Activated naive CD8-positive, alpha-beta T cell treated with anti-CD3 and anti-CD28 coated beads for 36 hours (primary cell): ENCODE results near the gene CAPN11. TPM values are rescaled to one million over a fixed set of nuclear protein-coding genes. Genes with fewer than 3 reads are reported as not detected.
"Not testable (repeated sequence)": the region's sequence is repeated elsewhere in the genome, so short reads cannot be mapped to it uniquely, and the experiment has no call there.

Experiments
- DNase-seq: peaks from one replicate; pipeline ENCODE4 v3.0.0; 2021
- H3K27ac Mint-ChIP-seq: one replicate; pipeline ENCODE4 v1.8.0; 2022; ENCODE audit warnings: mild to moderate bottlenecking, moderate library complexity, mixed read lengths
- H3K27me3 Mint-ChIP-seq: one replicate; pipeline ENCODE4 v1.8.0; 2022; ENCODE audit warnings: mild to moderate bottlenecking, mixed read lengths
- H3K36me3 Mint-ChIP-seq: one replicate; pipeline ENCODE4 v1.8.0; 2021; ENCODE audit warnings: mild to moderate bottlenecking, mixed read lengths
- H3K4me1 Mint-ChIP-seq: one replicate; pipeline ENCODE4 v1.8.0; 2021; ENCODE audit warnings: mixed read lengths
- H3K4me3 Mint-ChIP-seq: one replicate; pipeline ENCODE4 v1.8.0; 2022; ENCODE audit warnings: mild to moderate bottlenecking, moderate library complexity, mixed read lengths
- H3K9me3 Mint-ChIP-seq: one replicate; pipeline ENCODE4 v1.8.0; 2022; ENCODE audit warnings: mixed read lengths
- total RNA-seq, 2 experiments: library from RNA; stranded (reverse); gene quantifications; one replicate each; pipeline ENCODE4 v1.2.3, GENCODE V29; 2021

CAPN11 gene
- total RNA-seq, 2 experiments from 2014 or later: 0.12 to 0.25 TPM

DNA sequence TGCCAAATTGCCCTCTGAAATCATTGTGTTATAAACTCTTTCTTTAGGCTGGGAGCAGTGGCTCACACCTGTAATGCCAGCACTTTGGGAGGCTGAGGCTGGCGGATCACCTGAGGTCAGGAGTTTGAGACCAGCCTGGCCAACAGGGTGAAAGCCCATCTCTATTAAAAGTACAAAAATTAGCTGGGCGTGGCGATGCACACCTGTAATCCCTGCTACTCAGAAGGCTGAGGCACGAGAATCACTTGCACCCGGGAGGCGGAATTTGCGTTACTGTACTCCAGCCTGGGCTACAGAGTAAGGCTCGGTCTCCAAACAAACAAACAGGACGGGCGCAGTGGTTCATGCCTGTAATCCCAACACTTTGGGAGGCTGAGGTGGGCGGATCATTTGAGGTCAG is 37.7 kb downstream of the CAPN11 start:
- H3K27me3 Mint-ChIP-seq, H3K27ac Mint-ChIP-seq, H3K4me1 Mint-ChIP-seq, H3K9me3 Mint-ChIP-seq, DNase-seq, H3K4me3 Mint-ChIP-seq, H3K36me3 Mint-ChIP-seq: not testable (repeated sequence)

DNA sequence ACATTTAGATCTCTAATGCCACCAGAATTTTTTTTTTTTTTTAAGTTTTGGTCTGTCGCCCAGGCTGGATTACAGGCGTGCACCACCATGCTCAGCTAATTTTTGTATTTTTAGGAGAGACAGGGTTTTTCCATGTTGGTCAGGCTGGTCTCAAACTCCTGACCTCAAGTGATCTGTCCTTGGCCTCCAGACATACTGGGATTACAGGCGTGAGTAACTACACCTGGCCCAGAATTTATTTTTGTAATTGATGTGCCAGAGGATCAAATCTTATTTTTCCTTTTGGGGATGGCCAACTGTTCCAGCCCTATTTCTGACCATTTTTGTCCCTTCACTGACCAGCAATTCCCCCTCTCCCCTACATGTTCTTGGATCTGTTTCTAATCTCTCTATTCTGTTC is 40.1 kb downstream of the CAPN11 start:
- H3K27ac Mint-ChIP-seq: no peak overlapping the region
- DNase-seq: no peak
- H3K27me3 Mint-ChIP-seq: no peaks in the 10 kb centered on the region
- H3K36me3 Mint-ChIP-seq: no peaks in the 10 kb centered on the region
- no peak overlapping the region for H3K4me3 Mint-ChIP-seq
- H3K4me1 Mint-ChIP-seq: no peaks in the 10 kb centered on the region
- H3K9me3 Mint-ChIP-seq: no peaks in the 10 kb centered on the region

GRCh38 chr6:44199883-44200282 is 41.3 kb downstream of the CAPN11 start:
- no peak for DNase-seq
- Mint-ChIP-seq H3K27ac (no peak overlapping the region), H3K36me3 (no peaks in the 10 kb centered on the region), H3K9me3 (no peaks in the 10 kb centered on the region), H3K4me3 (no peak overlapping the region), H3K27me3 (no peaks in the 10 kb centered on the region), H3K4me1 (no peaks in the 10 kb centered on the region)

DNA sequence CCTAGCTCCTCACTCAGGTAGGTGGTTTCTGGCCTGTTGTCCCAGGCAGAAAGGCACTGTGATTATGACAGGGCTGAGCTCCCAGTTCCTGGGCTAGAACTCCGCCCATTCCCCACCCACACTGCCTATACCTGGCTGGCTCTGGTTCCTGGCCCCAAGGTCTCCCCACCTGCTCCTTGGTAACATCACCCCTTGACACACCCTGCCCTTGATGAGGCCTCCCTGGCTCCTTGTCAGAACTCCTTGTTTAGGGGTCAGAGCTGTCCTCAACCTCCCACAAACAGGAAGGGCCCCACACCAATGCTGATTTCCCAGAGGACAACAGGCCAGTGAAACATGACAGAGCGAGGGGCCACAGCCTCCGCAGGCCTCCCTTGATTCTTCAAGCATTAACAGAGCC is 42.6 kb downstream of the CAPN11 start:
- Mint-ChIP-seq H3K4me3 (no peak overlapping the region), H3K27ac (no peak overlapping the region), H3K27me3 (no peaks in the 10 kb centered on the region), H3K36me3 (no peaks in the 10 kb centered on the region), H3K9me3 (no peaks in the 10 kb centered on the region), H3K4me1 (no peaks in the 10 kb centered on the region)
- no peak for DNase-seq

DNA sequence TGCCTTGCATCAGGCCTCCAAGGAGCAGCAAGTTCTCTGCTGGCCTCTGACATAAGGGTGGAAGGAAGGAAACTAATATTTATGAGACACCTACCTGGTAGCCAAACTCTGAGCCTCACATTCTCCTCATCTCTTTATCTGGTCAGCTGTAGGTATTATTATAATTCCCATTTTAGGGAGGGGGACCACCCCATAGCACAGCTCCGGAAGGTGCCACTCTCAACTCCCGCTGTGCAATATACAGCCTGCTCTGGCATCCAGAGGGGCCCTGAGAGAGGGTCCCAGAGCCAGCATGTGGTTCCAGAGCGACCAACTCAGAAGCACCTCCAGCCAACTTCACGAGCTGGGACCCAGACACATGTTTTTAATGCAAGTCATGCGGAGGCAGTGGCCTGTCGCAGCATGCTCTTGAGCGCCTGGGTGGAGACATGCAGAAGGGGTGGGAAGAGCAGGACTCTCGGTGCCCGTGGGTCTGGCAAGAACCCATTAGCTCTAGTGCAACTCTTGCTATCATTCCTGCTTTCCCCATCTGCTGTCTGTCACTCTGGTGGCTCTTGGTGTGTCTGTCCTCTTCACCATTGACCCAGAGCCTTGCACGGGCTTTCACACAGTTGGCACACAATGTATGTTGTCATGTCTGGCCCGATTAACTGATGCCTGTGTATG is 43.2 kb downstream of the CAPN11 start:
- H3K27me3 Mint-ChIP-seq: no peaks in the 10 kb centered on the region
- DNase-seq: no peak
- no peaks in the 10 kb centered on the region for H3K36me3 Mint-ChIP-seq
- no peaks in the 10 kb centered on the region for H3K9me3 Mint-ChIP-seq
- H3K4me3 Mint-ChIP-seq: no peak overlapping the region
- H3K4me1 Mint-ChIP-seq: no peaks in the 10 kb centered on the region
- no peak overlapping the region for H3K27ac Mint-ChIP-seq

GRCh38 chr6:44202332-44202971 is 43.8 kb downstream of the CAPN11 start:
- Mint-ChIP-seq H3K4me1 (no peaks in the 10 kb centered on the region), H3K27me3 (no peaks in the 10 kb centered on the region), H3K36me3 (no peaks in the 10 kb centered on the region), H3K27ac (no peak overlapping the region), H3K4me3 (no peak overlapping the region), H3K9me3 (no peaks in the 10 kb centered on the region)
- no peak for DNase-seq

GRCh38 chr6:44202972-44203750 is 44.5 kb downstream of the CAPN11 start:
- H3K36me3 Mint-ChIP-seq: no peaks in the 10 kb centered on the region
- no peaks in the 10 kb centered on the region for H3K27me3 Mint-ChIP-seq
- H3K4me1 Mint-ChIP-seq: no peaks in the 10 kb centered on the region
- DNase-seq: no peak
- no peak overlapping the region for H3K27ac Mint-ChIP-seq
- no peaks in the 10 kb centered on the region for H3K9me3 Mint-ChIP-seq
- no peak overlapping the region for H3K4me3 Mint-ChIP-seq

GRCh38 chr6:44203955-44204354 is 45.3 kb downstream of the CAPN11 start:
- Mint-ChIP-seq H3K27ac (no peak overlapping the region), H3K4me3 (no peak overlapping the region), H3K27me3 (no peaks in the 10 kb centered on the region), H3K36me3 (no peaks in the 10 kb centered on the region), H3K9me3 (no peaks in the 10 kb centered on the region), H3K4me1 (no peaks in the 10 kb centered on the region)
- DNase-seq: no peak

- no peaks in the 10 kb centered on the region for H3K4me1 Mint-ChIP-seq
- no peak overlapping the region for H3K27ac Mint-ChIP-seq
- DNase-seq: no peak
- H3K9me3 Mint-ChIP-seq: no peaks in the 10 kb centered on the region
- no peaks in the 10 kb centered on the region for H3K27me3 Mint-ChIP-seq
- no peaks in the 10 kb centered on the region for H3K36me3 Mint-ChIP-seq
- no peak overlapping the region for H3K4me3 Mint-ChIP-seq
These were observed 49.3 kb downstream of the CAPN11 start for GRCh38 chr6:44207966-44208365.

GRCh38 chr6:44211284-44211683 is 52.7 kb downstream of the CAPN11 start:
- DNase-seq: no peak
- Mint-ChIP-seq H3K4me1 (no peaks in the 10 kb centered on the region), H3K9me3 (no peaks in the 10 kb centered on the region), H3K36me3 (no peaks in the 10 kb centered on the region), H3K4me3 (no peak overlapping the region), H3K27me3 (peaks cover 4% of the 10 kb centered on the region), H3K27ac (no peak overlapping the region)

DNA sequence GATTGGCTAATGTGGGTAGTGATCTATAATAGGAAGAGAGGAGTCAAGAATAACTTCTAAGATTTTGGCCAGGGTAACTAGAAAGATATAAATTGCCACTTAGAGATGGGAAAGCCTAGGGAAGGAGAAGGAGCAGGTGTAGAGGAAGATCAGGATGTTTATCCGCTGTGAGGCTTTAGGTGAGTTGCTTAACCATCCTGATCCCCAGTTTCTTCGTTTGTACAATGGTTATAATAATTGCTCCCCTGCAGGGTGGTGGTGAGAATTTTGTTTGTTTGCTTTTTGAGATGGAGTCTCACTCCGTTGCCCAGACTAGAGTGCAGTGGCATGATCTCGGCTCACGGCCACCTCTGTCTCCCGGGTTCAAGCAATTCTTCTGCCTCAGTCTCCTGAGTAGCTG is 55.7 kb downstream of the CAPN11 start:
- no peaks in the 10 kb centered on the region for H3K9me3 Mint-ChIP-seq
- H3K4me1 Mint-ChIP-seq: peaks cover 6% of the 10 kb centered on the region
- H3K27ac Mint-ChIP-seq: no peak overlapping the region
- H3K36me3 Mint-ChIP-seq: no peaks in the 10 kb centered on the region
- DNase-seq: no peak
- peaks cover 12% of the 10 kb centered on the region for H3K27me3 Mint-ChIP-seq
- H3K4me3 Mint-ChIP-seq: no peak overlapping the region

DNA sequence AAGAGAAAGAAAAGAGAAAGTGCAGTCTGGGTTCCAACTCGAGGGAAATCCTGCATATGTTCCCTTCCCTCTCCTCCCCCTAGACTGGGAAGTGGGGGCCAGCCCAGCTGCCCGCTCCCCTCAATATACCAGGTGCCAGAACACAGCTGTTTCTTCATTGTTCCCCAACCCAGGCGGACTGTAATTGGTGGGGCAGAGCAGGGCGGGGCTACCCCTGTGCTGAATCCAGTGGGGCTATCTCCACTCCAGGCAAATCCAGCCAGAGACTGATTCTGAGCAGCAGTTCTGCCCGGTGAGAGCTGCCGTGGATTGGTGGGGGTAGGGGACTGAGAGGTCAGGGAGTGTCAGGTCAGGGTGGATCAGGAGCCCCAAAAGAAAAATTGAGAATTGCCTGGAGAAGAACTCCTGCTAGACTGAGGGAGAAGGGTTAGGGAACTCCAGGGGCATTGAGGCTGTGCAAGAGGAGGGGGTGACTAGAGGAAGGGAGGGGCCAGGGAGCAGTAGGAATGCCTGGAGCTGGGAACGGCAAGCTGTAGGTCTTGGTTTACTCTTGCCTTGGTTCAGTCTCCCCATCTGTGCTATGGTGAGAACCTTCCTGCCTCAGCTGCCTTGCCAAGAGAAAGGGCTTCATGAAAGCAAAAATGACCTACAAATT is 58.2 kb downstream of the CAPN11 start, which contains the start of gene MYMX:
MYMX (plus strand) TSS at position 250 of the 655 bp plus-strand sequence. CDS start 546 bp downstream, outside the sequence.
- H3K4me1 Mint-ChIP-seq: peaks cover 16% of the 10 kb centered on the region
- no peak within 1 kb of the TSS for H3K4me3 Mint-ChIP-seq
- peaks cover 12% of the 10 kb centered on the region for H3K27me3 Mint-ChIP-seq
- H3K36me3 Mint-ChIP-seq: no peaks in the 10 kb centered on the region
- H3K27ac Mint-ChIP-seq: no peak within 1 kb of the TSS
- H3K9me3 Mint-ChIP-seq: no peaks in the 10 kb centered on the region
- no peak for DNase-seq

DNA sequence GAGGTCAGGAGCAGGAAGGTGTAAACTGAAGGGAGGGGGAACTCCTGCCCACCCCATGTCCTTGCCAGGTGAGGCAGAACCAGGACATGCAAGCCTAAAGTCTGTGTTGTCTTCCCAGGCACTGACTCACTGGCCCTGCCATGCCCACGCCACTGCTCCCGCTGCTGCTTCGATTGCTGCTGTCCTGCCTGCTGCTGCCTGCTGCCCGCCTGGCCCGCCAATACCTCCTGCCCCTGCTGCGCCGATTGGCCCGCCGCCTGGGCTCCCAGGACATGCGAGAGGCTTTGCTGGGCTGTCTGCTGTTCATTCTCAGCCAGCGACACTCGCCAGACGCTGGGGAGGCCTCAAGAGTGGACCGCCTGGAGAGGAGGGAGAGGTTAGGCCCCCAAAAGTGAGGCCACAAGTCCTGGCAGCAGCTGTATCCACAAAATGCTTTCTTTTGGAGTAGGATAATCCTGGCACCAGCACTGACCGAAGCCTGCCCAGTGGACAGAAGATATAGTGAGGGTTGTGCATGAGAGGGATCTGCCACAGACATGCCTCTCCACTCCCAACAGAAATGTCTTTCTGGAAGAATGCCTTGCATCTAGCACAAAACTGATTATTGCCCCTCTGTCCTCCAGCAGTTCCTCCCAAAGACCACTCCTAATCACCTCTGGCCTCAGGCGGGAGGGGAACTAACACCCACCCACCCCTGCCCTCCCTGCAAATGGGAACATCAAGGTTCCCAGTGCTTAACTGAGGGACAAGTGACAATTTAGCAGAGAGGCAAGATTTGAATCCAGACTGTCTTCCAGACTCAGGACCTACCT is 58.9 kb downstream of the CAPN11 start:
- Mint-ChIP-seq H3K9me3 (no peaks in the 10 kb centered on the region), H3K4me1 (peaks cover 22% of the 10 kb centered on the region), H3K27me3 (peaks cover 13% of the 10 kb centered on the region), H3K36me3 (no peaks in the 10 kb centered on the region), H3K27ac (no peak overlapping the region), H3K4me3 (no peak overlapping the region)
- DNase-seq: no peak

DNA sequence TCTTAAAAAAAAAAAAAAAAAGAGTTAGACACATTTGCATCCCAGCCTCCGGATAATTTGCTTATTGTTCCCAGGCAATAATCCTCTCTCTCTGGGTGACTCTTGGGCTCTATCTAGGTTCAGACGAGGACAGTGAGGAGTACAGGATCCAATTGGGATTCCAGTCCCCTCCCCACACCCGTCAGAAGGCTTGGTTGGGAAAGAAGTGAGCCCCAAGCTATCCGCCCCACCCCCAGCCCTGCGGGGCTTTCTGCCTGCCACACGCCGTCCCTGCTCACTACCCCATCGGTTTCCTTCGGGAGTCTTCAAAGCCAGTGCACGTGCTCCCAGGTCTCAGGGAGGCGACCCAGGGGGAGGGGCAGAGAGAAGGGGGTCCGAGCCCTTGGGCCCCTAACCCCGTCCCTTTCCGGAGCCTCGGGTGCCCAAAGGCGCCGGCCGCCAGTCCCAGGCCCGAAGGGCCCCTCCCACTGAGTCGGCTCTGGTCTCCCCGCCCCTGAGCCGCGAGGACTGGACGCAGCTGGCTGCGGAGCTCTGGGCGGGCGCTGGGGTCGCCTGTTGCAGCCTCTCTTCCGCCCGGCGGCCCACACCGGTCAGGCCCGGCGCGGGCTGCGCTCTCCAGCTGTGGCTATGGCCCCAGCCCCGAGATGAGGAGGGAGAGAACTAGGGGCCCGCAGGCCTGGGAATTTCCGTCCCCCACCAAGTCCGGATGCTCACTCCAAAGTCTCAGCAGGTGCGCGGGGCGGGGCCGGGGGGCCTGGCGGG is 60.6 kb downstream of the CAPN11 start:
- Mint-ChIP-seq H3K27ac (no peak overlapping the region), H3K4me1 (peaks cover 32% of the 10 kb centered on the region), H3K4me3 (peak overlapping the region; percentile 43), H3K36me3 (peaks cover under 1% of the 10 kb centered on the region), H3K9me3 (no peaks in the 10 kb centered on the region), H3K27me3 (peaks cover 17% of the 10 kb centered on the region)
- peak; percentile 57 for DNase-seq
